HuH-7.5 (cell line): Measurements from ENCODE around the gene IL11.

Experiments
- DNase-seq: peaks from one replicate; pipeline ENCODE4 v3.0.0; 2011; ENCODE audit warnings: low spot score

Gene IL11

DNA sequence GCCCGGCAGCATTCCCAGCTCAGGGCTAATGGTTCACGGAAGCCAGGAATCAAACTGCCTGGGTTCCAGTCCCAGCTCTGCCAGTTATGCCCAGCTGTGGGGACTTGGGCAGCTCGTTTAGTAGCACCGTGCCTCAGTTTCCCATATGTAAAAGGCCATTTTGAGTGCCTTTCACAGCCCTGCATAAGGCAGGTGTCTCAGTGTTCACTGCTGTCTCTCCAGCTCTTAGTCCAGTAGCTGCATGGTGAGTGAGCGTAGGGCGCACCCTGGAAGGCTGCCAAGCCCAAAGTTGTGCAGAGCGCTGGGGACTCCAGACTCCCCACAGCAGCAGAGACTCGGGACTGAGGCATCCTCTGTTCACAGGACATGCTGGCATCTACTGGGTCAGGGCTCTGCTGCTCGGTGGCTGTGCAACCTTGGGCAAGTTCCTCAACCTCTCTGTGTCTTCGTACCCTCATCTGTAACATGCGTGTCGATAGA, 21.0 kb upstream of the IL11 start:
- no peak for DNase-seq

DNA sequence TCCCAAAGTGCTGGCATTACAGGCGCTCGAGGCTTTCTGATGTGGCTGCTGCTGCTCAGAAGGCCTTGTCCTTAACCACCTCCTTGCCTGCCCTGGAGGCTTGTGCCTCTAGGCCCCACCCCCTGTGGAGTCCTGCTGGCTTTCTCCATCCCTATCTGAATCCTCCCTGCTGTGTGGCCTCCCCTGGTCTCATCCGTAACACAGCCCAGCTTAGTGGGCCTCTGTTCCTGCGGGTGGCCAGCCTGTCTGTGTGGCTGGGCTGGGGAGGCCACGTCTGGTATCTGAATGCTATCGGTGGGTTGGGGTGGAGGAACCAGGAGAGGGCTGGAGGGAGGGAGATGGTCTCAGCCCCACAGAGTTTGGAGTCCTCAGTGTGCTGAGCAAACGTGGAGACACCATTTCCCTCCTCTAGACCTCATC, 20.2 kb upstream of the IL11 start:
- no peak for DNase-seq

DNA sequence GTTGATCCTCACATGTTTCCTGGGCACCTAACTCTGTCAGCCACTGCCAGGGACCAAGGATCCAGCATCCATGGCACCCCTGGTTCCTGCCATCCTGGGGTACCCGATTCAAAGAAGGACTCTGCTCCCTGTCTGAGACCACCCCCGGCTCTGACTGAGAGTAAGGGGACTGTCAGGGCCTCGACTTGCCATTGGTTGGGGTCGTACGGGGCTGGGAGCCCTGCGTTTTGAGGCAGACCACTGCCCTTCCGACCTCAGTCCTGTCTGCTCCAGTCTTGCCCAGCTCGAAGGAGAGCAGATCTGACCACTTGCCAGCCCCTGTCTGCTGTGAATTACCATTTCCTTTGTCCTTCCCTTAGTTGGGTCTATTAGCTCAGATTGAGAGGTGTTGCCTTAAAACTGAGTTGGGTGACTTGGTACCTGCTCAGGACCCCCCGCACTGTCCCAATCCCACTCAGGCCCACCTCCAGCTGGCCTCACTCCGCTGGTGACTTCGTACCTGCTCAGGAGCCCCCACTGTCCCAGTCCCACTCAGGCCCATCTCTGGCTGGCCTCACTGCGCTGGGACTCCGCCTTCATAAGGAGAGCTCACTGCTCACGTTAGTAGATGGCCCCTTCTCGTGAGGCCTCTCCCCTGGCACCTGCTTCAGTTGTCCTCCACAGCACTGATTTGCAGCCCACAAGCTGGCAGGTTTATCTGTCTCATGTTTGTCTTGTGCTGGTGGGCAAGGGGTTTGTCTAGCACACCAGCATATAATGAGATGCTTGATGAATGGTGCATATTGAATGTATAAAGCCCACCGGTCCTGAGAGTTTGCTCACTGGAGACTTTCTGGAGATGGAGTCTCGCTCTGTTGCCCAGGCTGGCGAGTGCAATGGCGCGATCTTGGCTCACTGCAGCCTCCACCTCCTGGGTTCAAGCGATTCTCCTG, 19.4 kb upstream of the IL11 start:
- DNase-seq: no peak

DNA sequence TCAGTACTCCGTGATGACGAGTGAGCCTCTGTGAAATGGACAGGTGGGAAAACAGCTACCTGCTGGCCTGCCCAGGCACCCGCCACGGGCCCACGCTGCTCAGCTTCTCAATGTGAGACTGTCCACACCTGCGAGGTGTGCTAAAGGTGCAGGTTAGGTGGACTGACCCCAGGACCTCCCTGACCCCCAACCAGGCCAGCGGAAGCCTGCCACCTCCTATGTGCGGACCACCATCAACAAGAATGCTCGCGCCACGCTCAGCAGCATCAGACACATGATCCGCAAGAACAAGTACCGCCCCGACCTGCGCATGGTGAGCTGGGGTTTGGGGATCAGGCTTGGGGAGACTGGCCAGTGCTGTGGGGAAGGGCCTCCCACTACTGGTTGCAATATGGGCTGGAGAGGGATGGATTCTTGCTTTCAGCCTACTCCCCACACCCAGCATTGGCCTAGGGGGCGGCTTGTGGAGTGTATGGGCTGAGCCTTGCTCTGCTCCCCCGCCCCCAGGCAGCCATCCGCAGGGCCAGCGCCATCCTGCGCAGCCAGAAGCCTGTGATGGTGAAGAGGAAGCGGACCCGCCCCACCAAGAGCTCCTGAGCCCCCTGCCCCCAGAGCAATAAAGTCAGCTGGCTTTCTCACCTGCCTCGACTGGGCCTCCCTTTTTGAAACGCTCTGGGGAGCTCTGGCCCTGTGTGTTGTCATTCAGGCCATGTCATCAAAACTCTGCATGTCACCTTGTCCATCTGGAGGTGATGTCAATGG, 17.7 kb upstream of the IL11 start:
- DNase-seq: no peak

DNA sequence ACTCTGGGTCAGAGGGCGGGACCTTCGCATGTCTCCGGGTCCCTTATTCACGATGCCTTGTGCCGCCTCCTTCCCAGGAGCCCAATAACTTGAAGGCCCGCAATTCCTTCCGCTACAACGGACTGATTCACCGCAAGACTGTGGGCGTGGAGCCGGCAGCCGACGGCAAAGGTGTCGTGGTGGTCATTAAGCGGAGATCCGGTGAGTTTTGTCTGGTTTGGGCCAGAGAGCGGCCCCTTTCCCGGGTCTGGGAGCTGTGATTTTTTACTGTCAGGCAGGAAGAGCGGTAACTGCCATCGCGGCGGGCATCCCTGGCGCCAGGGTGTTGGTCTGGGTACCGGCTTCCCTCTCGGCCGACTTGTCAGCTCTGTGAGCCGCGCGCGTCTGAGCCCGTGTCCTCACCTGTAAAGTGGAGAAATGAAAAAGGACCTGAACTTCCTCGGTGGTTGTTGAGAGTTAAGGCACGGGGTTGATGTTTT, 16.3 kb upstream of the IL11 start:
- no peak for DNase-seq

DNA sequence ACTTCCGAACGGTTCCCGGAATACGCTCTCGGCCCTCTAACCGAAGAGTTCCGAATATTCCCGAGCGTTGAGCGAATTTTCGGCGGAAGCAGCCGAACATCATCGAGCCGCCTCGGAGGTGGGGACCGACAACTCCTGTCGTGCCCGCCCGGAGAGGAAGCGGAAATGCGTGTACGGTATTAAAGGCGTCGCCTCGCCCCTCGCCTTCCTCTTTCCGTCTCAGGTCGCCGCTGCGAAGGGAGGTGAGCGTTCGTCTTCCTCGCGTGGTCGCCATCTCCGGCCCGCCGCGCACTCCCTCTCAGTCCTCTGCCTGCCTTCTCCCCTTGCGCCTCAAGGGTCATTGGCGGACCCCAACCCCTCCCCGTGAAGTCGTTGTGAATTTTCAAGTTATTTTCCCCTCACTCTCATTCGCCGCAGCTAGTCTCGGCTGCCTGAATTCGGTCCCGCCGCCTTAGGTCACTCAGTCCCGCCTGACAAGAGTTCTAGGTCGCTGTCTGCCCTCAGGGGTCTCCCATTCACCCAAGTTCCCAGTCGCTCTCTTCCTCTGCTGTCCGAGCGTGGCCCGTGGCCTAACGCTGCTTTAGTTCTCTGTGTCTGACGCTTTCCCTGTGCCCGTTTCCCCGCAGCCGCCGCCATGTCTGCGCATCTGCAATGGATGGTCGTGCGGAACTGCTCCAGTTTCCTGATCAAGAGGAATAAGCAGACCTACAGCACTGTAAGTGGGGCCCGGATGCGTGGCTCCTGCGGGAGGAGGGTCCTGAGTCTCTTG, 15.6 kb upstream of the IL11 start, which contains the start of gene RPL28:
Gene RPL28, plus strand, starts transcription at position 209 of the 769 bp plus-strand sequence. Its CDS starts 426 bp downstream, at position 635.
- DNase-seq: peak; percentile 96

DNA sequence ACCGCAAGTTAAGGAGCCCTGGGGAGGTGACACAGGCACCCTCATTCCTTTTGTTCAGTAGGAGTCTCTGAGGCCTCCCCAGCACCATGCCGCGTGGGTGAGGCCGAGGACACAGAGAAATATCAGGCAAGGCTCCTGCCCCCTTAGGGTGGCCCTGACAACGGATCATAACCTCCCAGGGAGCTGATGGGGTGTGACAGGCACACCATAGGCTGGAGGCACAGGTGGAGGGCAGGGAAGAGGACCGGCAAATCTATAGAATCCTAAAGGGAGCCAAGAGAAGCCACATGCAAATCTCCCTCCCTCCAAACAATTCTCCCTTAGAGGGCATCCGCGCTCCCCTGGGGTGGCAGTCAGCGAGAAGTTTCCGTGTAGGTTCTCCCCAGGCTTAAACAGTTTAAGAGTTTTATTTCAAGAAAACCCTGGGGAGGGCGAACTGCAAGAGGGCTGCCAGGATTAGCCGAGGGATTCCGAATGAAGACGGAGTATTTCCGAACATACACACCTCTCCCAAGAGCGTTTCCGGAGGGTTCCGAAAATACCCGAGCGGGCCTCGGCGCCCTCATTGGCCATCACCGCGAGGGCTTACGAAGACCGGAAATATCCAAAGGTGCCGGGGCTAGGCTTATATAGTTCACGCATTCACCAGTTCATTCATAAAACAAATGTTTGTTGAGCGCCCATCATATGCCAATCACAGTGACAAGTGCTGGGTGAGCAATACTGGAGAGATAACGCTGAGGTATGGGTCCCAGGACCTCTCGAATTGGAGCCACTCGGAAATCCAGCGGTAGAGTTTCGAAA, 14.9 kb upstream of the IL11 start:
- peak; percentile 96 for DNase-seq

DNA sequence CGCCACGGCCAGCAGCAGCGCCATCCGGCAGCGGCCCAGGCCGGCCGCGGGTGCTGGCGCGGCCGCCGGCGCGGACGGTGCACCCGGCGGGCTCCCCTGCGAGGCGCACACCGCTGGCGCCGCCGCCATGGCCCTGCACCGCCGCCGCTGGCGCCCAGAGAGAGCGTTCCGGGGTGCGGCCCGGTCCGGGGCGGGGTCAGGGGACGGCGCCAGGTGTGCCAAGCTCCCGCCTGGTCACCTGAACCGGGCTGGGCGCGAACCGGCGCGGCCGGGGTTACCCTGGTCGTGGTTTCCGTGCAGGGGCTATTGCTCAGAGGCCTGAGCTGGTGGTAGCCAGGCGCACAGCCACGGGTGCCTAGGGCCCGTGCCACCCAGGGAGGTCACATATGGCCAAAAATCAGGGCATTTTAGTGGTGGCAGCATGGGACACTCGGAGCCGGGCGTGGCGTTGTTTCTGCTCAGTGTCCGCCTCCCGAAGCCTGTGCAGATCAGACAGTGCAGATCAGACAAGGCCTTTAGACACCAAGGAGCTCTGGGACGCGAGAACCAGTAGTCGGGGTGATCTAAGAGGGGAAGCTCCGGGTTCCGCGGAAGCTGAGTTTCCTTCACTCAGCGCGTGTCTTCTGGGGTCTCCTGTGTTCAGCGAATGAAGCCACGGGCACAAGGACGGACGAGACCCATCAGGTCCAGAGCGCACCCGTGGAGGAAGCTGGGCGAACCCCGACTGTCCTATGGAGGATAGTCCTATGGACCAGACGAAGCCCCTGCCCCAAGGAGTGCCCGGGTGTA, 14.1 kb upstream of the IL11 start, which contains the start of gene TMEM238:
Gene TMEM238, minus strand, starts transcription at position 162 of the 789 bp plus-strand sequence. Its CDS starts 33 bp downstream, at position 129.
- no peak for DNase-seq

DNA sequence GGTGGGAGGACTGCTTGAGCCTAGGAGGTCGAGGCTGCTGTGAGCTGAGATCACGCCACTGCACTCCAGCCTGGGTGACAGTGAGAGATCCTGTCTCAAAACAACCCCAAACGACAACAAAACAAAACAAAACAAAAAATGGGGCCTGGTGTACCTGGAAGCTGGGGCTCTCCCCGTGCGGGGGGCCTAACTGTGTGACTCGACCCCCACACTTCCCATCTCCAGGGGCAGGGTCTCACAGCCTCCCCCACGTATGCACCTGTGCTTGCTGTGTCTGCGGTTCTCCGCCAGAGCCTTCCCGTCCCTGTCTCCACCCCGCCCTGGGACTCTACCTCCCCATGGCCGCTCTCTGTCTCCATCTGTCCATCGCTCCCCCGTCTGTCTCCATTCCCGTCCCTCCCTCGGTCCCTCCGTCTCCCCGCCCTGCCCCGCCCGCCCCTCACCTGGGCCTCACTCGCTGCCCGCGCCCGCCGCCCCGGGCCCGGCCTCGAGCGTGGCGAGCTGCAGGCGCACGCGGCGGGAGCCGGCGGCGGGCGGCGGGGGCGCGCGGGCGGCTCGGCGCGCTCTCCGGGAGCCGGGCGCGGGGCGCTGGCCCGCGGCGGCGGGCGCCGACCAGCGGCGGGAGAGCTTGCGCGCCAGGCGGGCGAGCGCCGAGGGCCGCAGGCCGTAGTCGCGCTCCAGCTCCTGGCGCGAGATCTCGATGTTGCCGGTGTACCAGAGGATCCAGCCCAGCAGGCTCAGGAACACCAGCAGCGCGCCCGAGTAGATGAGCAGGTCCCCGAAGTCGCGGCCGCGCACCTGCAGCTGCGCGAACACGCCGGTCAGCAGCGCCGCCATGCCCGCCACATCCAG, 13.2 kb upstream of the IL11 start:
- DNase-seq: peak; percentile 90

DNA sequence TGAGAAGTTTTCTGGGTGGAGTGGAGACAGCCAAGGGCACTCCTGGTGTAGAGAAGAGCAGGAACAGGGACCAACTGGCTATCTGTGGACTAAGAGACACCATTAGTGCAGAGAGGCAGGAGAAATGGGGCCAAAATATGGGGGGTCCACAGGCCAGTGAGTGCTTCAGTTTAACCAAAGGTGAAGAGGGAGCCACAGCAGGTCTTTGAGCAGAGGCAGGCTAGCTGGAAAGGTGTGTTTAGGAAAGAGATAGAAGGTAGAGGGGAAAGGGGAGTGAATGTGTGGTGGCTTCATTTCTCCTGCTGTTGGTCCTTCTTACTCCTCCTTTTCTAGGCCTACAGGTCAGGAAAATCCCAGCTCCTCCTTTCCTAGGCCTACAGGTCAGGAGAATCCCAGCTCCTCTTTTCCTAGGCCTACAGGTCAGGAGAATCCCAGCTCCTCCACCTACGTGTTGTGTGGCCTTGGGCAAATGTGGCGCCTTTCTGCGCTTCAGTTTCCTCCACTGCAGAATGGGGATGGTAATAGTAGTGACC, 12.3 kb upstream of the IL11 start:
- DNase-seq: no peak

DNA sequence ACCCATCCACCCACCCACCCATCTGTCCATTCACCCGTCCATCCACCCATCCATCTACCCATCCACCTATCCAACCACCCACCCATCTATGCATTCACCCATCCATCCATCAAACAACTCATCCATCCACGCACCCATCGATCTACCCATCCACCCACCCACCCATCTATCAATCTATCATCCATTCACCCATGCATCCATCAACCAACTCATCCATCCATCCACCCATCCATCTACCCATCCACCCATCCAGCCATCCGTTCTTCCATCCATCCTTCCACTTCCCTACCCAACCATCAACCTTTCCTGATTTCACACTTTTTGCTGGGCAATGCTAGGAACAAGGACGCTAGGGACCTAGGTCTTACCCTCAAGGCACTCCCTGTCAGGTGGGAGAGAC, 11.8 kb upstream of the IL11 start:
- DNase-seq: no peak

DNA sequence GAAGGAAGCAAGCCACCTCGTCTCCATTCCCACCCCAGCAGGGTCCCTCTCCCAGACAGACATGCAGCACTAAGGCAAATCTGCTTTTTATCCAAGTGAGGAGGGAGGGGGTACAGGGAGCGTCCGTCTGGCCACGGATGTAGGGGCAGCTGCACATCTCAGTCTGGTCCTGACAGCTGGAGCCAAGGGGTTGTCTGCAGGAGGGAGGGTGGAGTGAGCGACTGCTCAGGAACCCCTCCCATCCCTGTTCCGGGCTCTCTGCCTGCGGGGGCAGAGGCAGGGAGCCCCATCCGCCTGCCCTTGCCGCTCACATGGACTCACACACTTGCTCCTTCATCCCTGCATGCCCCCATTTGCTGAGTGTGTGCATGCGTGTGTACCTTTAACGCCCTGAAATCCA, 8.9 kb upstream of the IL11 start:
- DNase-seq: no peak

DNA sequence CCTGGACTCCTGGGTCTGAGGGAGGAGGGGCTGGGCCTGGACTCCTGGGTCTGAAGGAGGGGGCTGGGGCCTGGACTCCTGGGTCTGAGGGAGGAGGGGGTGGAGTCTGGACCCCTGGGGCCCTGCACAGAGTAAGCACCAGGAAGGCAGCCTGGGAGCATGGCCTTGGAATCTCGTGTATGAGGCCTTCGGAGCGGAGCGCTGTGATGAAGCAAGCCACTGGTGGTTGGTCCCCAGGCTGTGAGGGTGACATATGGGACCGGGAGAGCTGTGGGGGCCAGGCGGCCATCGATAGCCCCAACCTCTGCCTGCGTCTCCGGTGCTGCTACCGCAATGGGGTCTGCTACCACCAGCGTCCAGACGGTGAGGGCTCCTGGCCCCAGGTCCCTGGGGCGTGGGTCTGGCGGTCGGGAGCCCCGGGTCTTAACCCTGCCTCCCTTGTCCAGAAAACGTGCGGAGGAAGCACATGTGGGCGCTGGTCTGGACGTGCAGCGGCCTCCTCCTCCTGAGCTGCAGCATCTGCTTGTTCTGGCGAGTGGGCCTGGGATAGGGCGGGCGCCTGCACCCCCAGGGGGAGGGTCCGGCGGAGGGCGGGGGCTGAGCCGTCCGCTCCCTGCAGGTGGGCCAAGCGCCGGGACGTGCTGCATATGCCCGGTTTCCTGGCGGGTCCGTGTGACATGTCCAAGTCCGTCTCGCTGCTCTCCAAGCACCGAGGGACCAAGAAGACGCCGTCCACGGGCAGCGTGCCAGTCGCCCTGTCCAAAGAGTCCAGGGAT, 7.3 kb upstream of the IL11 start:
- no peak for DNase-seq

DNA sequence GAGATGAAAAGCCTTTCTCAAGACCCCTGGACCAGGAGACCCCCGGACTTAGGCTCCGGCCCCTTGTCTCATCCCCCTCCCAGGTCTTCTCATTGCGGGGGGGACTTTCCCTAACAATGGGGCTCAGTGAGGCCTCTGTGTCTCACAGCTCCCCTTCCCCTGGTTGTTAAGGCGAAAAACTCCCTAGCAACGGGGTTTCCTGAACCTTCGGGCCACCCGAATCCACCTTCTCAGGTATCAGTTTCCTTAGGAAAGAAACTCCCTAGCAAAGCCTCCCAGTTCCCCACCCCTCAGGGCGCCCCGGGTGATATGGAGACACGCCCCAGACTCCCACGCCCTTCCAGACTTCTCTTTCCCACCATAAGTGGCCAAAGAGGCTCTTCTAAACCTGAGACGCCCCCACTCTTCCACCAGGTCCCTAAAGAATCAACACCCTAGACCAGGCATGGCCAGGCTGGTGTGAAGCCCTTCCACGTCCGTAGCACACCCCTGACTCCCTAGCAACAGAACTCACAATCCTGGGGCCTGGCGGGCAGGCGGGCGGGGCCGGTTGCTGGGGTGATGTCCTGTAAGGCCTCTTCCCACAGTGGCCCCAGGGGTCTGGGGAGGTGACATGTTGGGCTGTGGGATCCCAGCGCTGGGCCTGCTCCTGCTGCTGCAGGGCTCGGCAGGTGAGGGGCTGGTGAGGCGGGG, 6.1 kb upstream of the IL11 start, which contains the start of gene TMEM190:
Gene TMEM190, plus strand, starts transcription at position 586 of the 693 bp plus-strand sequence. Its CDS starts 28 bp downstream, at position 614.
- no peak for DNase-seq

DNA sequence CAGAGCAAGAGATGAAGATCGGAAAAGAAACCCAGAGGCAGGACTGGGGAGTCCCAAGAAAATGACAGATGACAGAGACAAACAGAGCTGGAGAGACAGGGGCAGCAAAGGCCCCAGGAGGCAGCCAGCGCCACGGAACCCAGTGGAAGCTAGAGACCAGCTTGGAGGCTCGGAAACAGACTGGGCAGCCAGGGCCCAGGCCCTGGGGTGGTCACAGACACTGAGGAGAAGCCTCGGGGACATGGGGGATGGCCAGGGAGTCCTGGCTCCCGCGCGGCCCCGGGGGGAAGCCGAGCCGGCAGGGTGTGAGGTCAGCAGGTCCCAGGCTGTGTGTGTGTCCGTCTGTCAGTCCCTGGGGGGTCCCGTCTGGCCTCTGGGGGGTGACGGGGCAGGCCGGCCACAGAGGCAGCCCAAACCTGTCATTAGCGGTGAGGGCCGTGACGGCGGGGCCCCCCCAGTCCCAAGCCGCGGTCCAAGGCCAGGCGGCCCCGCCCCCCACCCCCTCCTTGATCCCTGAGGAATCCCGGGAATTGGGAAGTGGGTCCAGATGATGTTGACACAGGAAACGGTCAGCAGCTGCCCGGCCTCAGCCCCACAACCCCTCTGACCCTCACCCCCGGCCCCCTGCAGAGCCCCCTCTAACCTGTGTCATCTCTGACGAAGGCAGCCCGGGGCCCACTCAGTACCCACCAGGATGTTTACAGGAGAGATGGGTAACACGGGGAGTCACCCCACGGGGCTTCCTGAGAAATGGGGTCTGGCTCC, 3.9 kb upstream of the IL11 start:
- peak; percentile 59 for DNase-seq

DNA sequence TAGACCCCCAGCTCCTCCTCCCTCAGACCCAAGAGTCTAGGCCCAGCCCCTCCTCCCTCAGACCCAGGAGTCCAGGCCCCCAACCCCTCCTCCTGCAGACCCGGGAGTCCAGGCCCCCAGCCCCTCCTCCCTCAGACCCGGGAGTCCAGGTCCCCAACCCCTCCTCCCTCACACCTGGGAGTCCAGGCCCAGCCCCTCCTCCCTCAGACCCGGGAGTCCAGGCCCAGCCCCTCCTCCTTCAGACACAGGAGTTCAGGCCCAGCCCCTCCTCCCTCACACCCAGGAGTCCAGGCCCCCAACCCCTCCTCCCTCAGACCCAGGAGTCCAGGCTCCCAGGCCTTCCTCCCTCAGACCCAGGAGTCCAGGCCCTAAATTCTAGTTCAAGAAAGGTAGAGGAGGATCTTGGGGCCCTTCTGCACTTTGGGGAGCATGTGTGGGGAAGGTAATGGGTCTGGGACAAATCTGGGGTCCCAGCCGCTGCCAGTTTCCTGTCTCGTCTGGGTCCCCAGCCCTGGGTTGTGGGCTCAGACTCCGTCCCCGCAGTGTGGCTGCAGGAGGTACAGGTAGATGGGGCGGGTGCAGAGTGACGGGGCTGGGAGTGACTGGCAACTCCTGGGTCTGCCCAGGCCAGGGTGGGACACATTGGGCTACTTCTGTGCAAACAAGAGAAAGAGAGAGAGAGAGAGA, 3.2 kb upstream of the IL11 start:
- DNase-seq: no peak
